Left lung (tissue), 10 donors: ENCODE data around the gene TMEM106C. TPM values are rescaled to one million over a fixed set of nuclear protein-coding genes. Genes with fewer than 3 reads are reported as not detected.

Experiments used
- ATAC-seq: fragments of 200-7000 bp; cut with Tn5 transposase; one replicate; pipeline ENCODE4 v1.9.1; 2020; ENCODE audit warnings: moderate library complexity
- DNase-seq, 4 donors: peaks; one replicate each; pipeline ENCODE4 v3.0.0-alpha.2; 2013 to 2020
- H3K27ac ChIP-seq, 2 donors: fragments of 200-600 bp; sonication (generic) in 1 of 2; one replicate each; pipeline versions ENCODE4 v1.5.0 to v1.8.0; 2020 to 2021
- H3K27me3 ChIP-seq, 2 donors: fragments of 200-600 bp; sonication (generic) in 1 of 2; one replicate each; pipeline versions ENCODE4 v1.5.0 to v1.8.0; 2020 to 2021
- H3K36me3 ChIP-seq, 2 donors: fragments of 200-600 bp; sonication (generic) in 1 of 2; one replicate each; pipeline versions ENCODE4 v1.5.0 to v1.8.0; 2020 to 2021
- H3K4me1 ChIP-seq, 2 donors: fragments of 200-600 bp; one replicate each; pipeline ENCODE4 v1.8.0; 2021
- H3K4me3 ChIP-seq, 2 donors: fragments of 200-600 bp; sonication (generic) in 1 of 2; one replicate each; pipeline versions ENCODE4 v1.5.0 to v1.8.0; 2020 to 2021; ENCODE audit warnings: mild to moderate bottlenecking in 1 of 2
- H3K9me3 ChIP-seq, 2 donors: fragments of 200-600 bp; sonication (generic) in 1 of 2; one replicate each; pipeline versions ENCODE4 v1.5.0 to v1.8.0; 2020 to 2021
- CTCF ChIP-seq, 2 donors: fragments of 200-600 bp; sonication (generic) in 1 of 2; IDR thresholded peaks; one replicate each; pipeline versions ENCODE4 v1.5.0 to v1.8.0; 2021; ENCODE audit warnings: antibody characterized with exemption in 2 of 2
- intact Hi-C, 2 donors: fragments of 100-400 bp; cut with DNase I; formaldehyde crosslinking; loops; one replicate each; pipeline versions ENCODE4 v1.11.2 to v1.14.2; 2022
- polyA plus RNA-seq, 6 donors: library from polyadenylated mRNA; unstranded; fragments of 120-200 nt; gene quantifications; one replicate each; pipeline ENCODE4 v1.2.1, GENCODE V29; 2013; ENCODE audit not compliant: insufficient read length in 6 of 6
- total RNA-seq, 2 donors: library from RNA; stranded (reverse); fragmentation: NEBNext Ultra II Directional; extraction: Animal tissue kit (Norgen Biotek cat#: 25700); gene quantifications; one replicate each; pipeline ENCODE4 v1.2.1, GENCODE V29; 2021
- donor health status: DM: no; HTN: yes; CAD: no.
- donor health status: DM: no; HTN: no; CAD: no.

TMEM106C gene
- total and polyA plus RNA-seq, 8 donors, result 43.1 to 99.3 (median 82.1) TPM

- H3K9me3 ChIP-seq, result no peaks in the 10 kb centered on the region
- TF ChIP-seq CTCF (IDR thresholded peaks at IDR 0.05), result no peak
- H3K27me3 ChIP-seq, result no peaks in the 10 kb centered on the region
- DNase-seq (no peak), ATAC-seq (no peak)
- H3K4me3 ChIP-seq, result no peak overlapping the region
- H3K36me3 ChIP-seq, result no peaks in the 10 kb centered on the region
- intact Hi-C loops, result no loop called here
- H3K4me1 ChIP-seq, result no peaks in the 10 kb centered on the region
- no peak overlapping the region for H3K27ac ChIP-seq
These were observed 16.8 kb downstream of the TMEM106C start for GRCh38 chr12:47980197-47980596.

- no peaks in the 10 kb centered on the region for H3K9me3 ChIP-seq
- no peak for TF ChIP-seq CTCF (IDR thresholded peaks at IDR 0.05)
- intact Hi-C loops, result no loop called here
These were observed 17.5 kb downstream of the TMEM106C start for GRCh38 chr12:47980779-47981495.

GRCh38 chr12:47981496-47982260 lies 18.3 kb downstream of the TMEM106C start:
- intact Hi-C loops, result no loop called here
- DNase-seq (peak in 2 of 4 donors; percentile 38 to 53), ATAC-seq (peak; percentile 73)
- Histone ChIP-seq H3K27ac (no peak overlapping the region), H3K4me3 (no peak overlapping the region), H3K4me1 (no peaks in the 10 kb centered on the region), H3K27me3 (no peaks in the 10 kb centered on the region), H3K36me3 (no peaks in the 10 kb centered on the region), H3K9me3 (no peaks in the 10 kb centered on the region)
- no peak for TF ChIP-seq CTCF (IDR thresholded peaks at IDR 0.05)

More at GRCh38 chr12:47980779-47981495, 17.5 kb downstream of the TMEM106C start:
- H3K4me1 ChIP-seq, result no peaks in the 10 kb centered on the region
- H3K27ac ChIP-seq, result no peak overlapping the region
- DNase-seq (no peak), ATAC-seq (no peak)
- no peak overlapping the region for H3K4me3 ChIP-seq
- H3K27me3 ChIP-seq, result no peaks in the 10 kb centered on the region
- H3K36me3 ChIP-seq, result no peaks in the 10 kb centered on the region

GRCh38 chr12:47982311-47982710 lies 18.9 kb downstream of the TMEM106C start:
- H3K27ac ChIP-seq, result no peak overlapping the region
- intact Hi-C loops, result no loop called here
- no peaks in the 10 kb centered on the region for H3K36me3 ChIP-seq
- H3K4me1 ChIP-seq, result no peaks in the 10 kb centered on the region
- H3K9me3 ChIP-seq, result no peaks in the 10 kb centered on the region
- ATAC-seq, result no peak
- H3K27me3 ChIP-seq, result no peaks in the 10 kb centered on the region
- no peak for TF ChIP-seq CTCF (IDR thresholded peaks at IDR 0.05)
- no peak for DNase-seq
- no peak overlapping the region for H3K4me3 ChIP-seq

GRCh38 chr12:47982770-47983169 lies 19.4 kb downstream of the TMEM106C start:
- Histone ChIP-seq H3K9me3 (no peaks in the 10 kb centered on the region), H3K4me3 (no peak overlapping the region), H3K36me3 (no peaks in the 10 kb centered on the region), H3K4me1 (no peaks in the 10 kb centered on the region), H3K27me3 (no peaks in the 10 kb centered on the region), H3K27ac (no peak overlapping the region)
- ATAC-seq (no peak), DNase-seq (no peak)
- TF ChIP-seq CTCF (IDR thresholded peaks at IDR 0.05), result no peak
- intact Hi-C loops, result no loop called here
